GM21786 (cell line): Measurements from ENCODE around the gene WHAMM.

Source experiments
- ATAC-seq: cut with Tn5 transposase; IDR thresholded peaks from one replicate; pipeline ENCODE4 v1.9.1; 2021; ENCODE audit not compliant: unreplicated experiment

WHAMM gene

DNA sequence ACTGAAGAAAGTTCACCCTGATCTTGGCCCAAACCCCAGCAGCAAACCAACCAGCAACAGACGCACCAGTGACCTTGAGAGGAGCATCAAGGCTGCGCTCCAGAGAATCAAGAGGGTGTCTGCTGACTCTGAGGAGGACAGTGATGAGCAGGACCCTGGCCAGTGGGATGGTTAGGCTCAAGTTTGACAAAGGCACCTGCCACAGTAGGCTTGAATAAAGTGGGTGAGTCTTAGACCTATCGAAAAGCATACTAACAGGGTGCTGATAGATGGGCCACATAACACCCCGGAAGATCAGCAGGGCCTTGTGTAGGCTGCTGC is 23.9 kb downstream of the WHAMM start:
- no peak for ATAC-seq

DNA sequence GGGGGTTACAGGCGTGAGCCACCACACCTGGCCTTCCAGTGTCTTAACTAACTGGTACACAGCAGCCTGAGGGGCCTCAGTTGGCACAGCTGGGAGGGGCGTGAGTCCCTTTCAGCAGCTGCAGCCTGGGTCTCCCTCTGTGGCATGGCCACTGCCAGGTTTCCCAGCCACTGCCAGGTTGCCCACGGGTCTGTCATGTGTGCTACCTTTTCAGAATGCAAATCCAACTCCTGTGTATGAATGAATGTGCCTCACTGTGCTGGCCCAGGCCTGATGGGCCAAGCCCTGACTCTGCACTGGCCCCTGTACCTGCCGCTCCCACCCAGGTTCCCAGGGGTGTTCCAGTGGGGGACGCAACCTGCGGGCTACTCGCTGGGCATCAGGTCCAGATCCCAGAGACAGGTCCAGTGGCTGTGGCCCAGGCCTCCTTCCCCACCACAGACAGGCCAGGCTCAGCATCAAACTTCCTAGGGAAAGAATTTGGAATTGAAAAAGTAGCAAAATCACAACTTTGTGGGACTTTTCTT is 26.0 kb downstream of the WHAMM start:
- no peak for ATAC-seq

DNA sequence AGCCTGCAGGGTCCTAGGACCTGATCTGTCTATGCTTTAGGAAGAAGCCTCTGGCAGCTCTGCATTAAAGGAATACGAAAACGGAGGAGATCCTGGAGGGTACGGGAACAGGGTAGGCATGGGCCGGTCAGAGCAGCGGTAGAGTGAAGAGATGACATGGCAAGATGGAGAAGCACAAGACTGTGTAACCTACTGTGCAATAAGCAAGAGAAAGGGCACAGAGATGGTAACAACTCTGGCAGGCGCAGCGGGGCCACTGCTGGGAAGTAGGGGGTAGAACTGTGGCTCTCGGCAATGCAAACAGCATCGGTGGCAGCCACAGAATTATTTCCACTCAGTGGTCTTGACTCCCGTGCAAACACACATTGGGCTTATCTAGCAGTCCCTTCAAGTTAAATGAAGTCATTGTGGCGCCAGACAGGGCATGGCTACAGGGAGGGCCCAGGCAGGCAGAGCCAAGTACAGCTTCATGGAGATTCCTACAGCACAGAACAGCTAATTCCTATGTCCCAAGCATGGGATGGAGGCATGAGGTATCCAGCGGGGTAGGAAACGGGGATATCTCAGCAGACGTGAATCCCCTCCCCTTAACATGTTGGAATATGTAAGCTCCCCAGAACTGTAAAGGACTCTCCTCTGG is 28.8 kb downstream of the WHAMM start:
- no peak for ATAC-seq

GRCh38 chr15:82839136-82839535 is 29.7 kb downstream of the WHAMM start:
- ATAC-seq = no peak

DNA sequence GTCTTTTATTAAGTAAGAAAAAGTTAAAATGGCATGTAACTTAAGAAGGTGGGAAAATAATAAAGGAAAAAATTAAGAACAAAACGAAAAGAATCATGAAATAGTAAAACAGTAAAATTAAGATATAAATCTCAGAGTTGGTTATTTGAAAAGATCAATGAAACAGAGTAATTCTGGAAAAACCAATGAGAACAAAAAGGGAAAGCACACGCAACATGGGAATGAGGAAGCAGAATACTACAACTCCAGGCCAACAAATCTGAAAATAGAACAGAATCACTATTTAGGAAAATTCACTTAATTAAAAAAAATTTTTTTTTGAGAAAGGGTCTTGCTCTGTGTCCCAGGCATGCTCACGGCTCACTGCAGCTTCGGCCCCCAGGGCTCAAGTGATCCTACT is 30.7 kb downstream of the WHAMM start:
- no peak for ATAC-seq

DNA sequence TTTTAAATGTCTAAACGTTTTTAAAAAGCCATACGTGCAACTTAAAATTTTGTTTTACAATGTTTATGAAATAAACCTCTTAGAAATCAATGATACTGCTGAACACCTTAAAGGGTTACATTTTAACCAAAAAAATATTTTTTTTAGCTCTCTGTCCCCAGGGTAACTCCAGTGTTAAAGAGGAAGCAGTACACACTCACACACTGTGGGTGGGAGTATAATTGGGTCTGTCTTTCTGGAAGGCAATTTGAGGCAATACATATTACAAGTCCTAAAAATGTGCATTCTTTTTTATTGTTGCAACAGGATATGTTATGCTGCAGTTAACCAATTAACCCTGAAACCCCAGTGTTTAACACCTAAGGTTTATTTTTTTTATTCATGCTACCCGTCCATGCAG is 34.1 kb downstream of the WHAMM start:
- no peak for ATAC-seq

- ATAC-seq = no peak
Measured at GRCh38 chr15:82845686-82846085, 36.3 kb downstream of the WHAMM start.

GRCh38 chr15:82846621-82847020 is 37.2 kb downstream of the WHAMM start:
- no peak for ATAC-seq

- no peak for ATAC-seq
Measured at GRCh38 chr15:82847703-82848102, 38.3 kb downstream of the WHAMM start.

DNA sequence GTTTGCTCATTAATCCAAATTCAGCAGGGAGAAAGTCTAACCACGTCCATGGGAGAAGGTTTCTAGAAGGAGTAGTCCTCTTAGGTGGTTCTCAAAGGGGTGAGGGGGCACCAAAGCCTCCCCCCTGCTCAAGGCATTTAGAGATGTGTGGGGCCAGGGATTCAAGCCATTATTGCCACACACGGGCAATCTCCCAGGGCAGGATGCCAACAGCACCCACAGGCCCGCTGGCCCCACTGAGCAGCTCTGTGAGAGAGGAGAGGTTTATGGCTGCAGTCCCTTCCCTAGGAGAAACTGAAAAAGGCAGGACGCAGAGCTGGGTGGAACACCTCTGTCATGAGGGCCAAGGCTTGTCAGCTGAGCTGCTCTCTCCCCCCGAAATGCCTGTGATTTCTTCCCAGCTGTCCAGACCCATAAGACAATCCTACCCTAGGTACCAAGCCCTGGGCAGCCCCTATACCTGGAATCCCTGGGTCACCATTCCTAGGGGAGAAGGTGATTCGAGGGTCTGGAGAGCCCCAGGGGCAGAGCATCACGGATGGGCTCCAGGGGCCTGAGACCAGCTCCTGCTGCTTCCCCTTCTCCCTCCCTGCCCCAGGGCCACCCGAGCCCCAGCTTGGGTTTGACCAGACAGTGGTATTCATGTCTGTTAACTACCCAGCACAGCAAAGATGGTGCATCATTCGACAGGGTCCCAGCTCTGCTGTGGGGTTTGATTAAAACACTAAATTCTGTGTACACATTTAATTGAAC is 39.0 kb downstream of the WHAMM start:
- no peak for ATAC-seq

GRCh38 chr15:82849556-82850512 is 40.4 kb downstream of the WHAMM start:
- ATAC-seq = no peak

GRCh38 chr15:82850731-82851130 is 41.3 kb downstream of the WHAMM start:
- no peak for ATAC-seq

- no peak for ATAC-seq
Measured at GRCh38 chr15:82851306-82851850, 42.0 kb downstream of the WHAMM start.

- no peak for ATAC-seq
Measured at GRCh38 chr15:82851981-82852511, 42.6 kb downstream of the WHAMM start.

- ATAC-seq = no peak
Measured at GRCh38 chr15:82852941-82853561, 43.6 kb downstream of the WHAMM start.

DNA sequence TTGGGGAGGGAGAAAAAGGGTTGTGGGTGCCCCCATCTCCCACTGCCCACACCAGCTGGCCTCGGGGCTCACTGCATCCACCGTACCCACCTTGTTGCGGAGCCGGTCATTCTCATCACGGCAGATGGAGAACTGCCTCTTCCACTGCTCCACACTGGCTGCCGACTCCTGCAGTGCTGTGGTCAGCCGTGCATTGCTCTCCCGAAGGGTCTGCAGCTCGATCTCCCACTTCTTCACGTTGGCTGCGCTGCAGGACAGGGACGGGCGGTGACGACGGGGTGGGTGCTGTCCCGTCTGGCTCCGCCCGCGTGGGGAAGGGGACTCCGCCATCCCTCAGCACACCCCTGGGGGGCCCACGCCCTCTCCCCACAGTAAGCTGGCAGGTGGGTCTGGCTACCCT is 45.1 kb downstream of the WHAMM start:
- no peak for ATAC-seq

GRCh38 chr15:82855286-82856100 is 46.1 kb downstream of the WHAMM start:
- no peak for ATAC-seq

- no peak for ATAC-seq
Measured at GRCh38 chr15:82856397-82857170, 47.2 kb downstream of the WHAMM start.

- no peak for ATAC-seq
Measured at GRCh38 chr15:82858932-82859331, 49.5 kb downstream of the WHAMM start.
